Ureter (tissue), 1 donor: ENCODE measurements around the gene TRIO. TPM values are rescaled to one million over a fixed set of nuclear protein-coding genes. Genes with fewer than 3 reads are reported as not detected.

Experiments
- DNase-seq: peaks from one replicate; pipeline ENCODE4 v3.0.0-alpha.2; 2020; ENCODE audit warnings: low spot score
- total RNA-seq: library from RNA; stranded (reverse); gene quantifications from one replicate; pipeline ENCODE4 v1.2.4, GENCODE V29; 2023
- donor health status: DM: yes; HTN: yes; CAD: no.

The TRIO gene
- total RNA-seq, 1 donor from 2014 or later = 216 TPM

DNA sequence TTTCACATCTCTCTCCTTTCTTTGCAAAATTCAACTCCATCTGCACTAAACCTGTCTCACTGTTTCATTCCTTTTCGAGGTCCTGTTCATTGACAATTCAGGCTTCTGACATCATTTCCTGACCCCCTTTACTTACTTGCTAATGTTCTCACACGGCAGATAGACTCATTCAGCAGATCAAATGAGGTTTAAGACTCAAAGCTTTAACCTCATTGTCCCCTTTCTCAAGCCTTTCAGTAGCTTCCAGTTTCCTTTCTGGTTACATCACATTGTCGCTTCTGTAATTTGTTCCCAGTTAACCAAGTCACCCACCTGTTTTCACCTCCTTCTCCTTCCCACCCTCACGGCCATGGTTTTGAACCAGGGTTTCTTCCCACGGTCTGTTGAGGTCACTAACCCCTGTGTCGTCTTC, 295.1 kb downstream of the TRIO start:
- DNase-seq = no peak

GRCh38 chr5:14439087-14439871, 296.1 kb downstream of the TRIO start:
- no peak for DNase-seq

DNA sequence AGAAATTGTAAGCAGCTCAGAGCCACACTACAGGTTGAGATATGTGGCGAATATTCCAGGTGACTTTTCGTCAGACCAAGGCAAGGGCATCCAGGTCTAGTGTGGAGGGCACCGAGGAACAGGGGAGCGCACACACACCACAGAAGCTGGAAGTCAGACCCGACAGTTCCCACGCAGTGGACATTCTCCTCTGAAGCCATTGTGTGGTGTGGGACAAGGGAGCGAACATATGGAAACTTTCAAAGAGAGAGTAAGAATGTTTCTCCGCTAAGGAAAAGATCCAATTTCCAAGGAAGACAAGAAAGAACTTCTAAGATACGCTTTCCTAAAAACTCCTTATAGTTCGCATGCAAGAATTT, 297.1 kb downstream of the TRIO start:
- no peak for DNase-seq

- DNase-seq = peak; percentile 70
Measured at GRCh38 chr5:14440582-14441431, 297.7 kb downstream of the TRIO start.

- DNase-seq = no peak
Measured at GRCh38 chr5:14441641-14442040, 298.5 kb downstream of the TRIO start.

- DNase-seq = no peak
Measured at GRCh38 chr5:14442536-14442935, 299.4 kb downstream of the TRIO start.

DNA sequence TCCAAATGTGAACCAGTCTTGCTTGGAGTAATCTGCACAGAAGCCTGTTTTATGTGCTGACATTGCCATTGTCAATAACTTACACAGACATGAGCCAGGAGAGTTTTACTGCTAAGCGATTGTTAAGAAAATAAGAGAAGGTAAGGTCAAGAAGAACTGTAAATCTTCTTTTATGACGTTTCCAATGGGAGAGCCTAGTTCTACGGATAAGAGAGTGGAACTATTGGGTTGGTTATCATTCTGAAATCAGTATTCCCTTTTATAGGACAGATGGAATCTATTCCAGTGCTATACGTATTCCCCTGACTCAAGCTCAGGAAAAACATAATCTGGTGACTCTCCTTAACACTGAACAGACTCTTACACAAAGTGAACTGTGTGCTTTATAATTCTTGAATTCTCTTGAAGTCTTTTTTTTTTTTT, 300.5 kb downstream of the TRIO start:
- no peak for DNase-seq

- DNase-seq = no peak
Measured at GRCh38 chr5:14444161-14444560, 301.0 kb downstream of the TRIO start.

GRCh38 chr5:14445013-14445412, 301.9 kb downstream of the TRIO start:
- DNase-seq = no peak

DNA sequence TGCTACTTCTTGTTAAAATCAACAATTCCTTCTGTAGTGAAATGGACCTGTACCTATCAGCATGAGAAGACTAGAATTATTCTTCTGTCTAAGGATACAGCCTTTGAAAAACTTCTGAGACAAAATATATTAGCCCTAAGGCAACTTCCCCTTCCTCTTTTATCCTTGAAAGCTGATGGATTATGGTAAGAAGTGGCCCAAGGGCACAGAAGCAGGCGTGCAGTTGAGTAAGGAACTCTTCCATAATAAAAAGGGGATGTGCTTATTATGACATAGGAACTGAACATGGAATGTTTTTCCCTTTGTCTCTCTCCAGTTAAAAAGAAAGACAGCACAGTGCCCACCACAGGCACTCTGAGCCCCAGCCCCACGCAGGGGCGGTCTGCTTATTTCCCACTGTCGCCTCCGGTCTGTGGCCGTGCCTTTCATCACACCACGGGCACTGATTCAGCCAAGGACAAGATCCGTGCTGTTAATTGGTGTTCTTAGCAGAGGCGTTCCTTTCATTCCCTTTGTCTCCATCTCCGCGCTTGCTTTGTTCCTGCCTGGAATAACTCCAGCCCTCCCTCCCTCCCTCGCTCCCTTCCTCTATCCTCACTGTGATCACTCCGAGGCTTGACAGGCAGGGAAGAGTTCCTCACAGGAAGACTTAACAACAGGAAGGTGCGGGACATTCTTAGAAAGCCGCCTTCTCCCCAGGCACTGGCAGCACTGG, 302.6 kb downstream of the TRIO start:
- DNase-seq = no peak

- no peak for DNase-seq
Measured at GRCh38 chr5:14447958-14448911, 305.1 kb downstream of the TRIO start.

GRCh38 chr5:14449052-14449661, 306.0 kb downstream of the TRIO start:
- no peak for DNase-seq

- no peak for DNase-seq
Measured at GRCh38 chr5:14450018-14450524, 306.9 kb downstream of the TRIO start.

- no peak for DNase-seq
Measured at GRCh38 chr5:14450742-14451141, 307.6 kb downstream of the TRIO start.

DNA sequence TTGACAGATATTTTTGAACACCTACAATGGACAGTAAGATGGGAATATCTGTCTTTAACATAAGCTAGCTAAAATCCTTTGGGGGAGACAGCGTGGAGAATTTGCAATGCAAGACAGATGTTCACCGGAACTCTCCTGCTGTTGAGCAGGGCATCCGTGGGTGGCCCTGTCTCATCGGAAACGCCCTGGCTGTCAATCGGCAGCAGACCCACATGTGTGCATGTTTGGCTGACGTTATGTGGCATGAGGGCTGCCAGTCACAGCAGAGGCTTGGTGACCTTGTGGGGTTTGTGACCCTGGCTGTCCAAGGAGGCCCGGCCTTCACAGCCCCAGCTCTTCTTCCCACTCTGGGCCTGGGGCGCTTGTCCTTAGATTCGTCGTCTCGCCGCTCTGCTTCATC, 308.7 kb downstream of the TRIO start:
- DNase-seq = no peak

GRCh38 chr5:14452685-14453454, 309.7 kb downstream of the TRIO start:
- DNase-seq = no peak

- DNase-seq = no peak
Measured at GRCh38 chr5:14453481-14453880, 310.3 kb downstream of the TRIO start.

GRCh38 chr5:14455814-14456321, 312.7 kb downstream of the TRIO start:
- no peak for DNase-seq

DNA sequence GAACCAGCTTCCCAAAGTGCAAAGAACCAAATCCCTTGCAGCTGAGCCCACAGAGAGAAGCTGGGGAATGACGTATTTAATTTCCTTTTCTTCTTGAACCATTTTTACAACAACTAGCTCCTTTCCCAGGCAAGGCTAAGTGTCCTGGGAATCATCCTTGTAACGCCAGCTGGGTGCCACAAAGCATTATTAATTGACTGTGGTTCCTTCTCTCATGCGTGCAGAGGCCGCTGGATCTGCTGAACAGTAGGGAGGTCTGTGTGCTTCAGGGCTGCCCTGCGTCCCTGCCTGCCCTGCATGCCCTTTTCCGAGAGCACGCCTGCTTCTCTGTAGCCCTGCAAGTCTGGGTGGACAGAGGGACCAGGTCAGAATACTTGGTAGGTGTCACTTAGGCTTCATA, 314.3 kb downstream of the TRIO start:
- no peak for DNase-seq

- DNase-seq = no peak
Measured at GRCh38 chr5:14458414-14458813, 315.3 kb downstream of the TRIO start.
